CD4-positive, alpha-beta T cell treated with Interleukin-15 for 4 hours (primary cell): ENCODE measurements around the gene PAM.

Source experiments
- DNase-seq: peaks from one replicate; pipeline ENCODE4 v3.0.0-alpha.2; 2020; ENCODE audit warnings: low spot score

The PAM gene

GRCh38 chr5:102781359-102781758, 26.3 kb downstream of the PAM start:
- no peak for DNase-seq

- no peak for DNase-seq
Observed at GRCh38 chr5:102781786-102782185, 26.7 kb downstream of the PAM start.

GRCh38 chr5:102782217-102782872, 27.2 kb downstream of the PAM start:
- no peak for DNase-seq

GRCh38 chr5:102787134-102787533, 32.0 kb downstream of the PAM start:
- DNase-seq, result no peak

DNA sequence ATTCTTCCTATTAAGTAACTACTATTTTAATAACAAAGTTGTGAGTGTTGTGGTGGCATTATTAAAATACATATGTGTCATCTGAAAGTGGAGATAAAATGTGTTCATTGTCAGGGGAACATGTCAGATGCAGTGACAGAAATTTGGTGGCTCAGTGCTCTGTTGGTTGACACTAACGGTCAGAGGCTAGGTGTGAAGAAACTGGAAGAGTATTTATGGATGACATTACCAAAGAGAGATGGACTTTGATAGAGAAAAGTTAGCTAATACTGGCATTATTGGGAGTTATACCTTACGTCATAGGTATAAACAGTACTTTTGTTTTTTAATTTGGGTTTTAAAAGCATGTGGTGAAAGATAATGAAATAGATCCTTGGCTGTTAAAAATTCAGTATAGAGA, 33.7 kb downstream of the PAM start:
- DNase-seq, result no peak

GRCh38 chr5:102789469-102789868, 34.4 kb downstream of the PAM start:
- no peak for DNase-seq

DNA sequence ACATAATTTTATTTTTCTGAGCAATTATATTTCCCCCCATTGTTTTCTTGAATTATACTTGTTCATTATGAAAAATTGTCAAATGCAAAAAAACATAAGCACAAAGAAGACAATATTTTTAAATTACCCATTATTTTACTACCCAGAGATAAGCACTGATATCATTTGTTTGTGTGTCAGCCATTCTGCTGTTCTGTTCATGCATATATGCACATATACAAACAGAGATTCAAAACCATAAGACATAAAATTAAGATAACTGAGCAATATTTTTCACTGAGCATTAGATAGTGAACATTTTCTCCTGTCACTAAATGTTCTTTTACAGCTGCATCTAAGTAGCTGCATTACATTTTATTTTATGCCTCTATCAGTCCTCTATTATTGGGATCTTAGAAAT, 35.6 kb downstream of the PAM start:
- no peak for DNase-seq

GRCh38 chr5:102792705-102793104, 37.6 kb downstream of the PAM start:
- DNase-seq, result peak; percentile 17

DNA sequence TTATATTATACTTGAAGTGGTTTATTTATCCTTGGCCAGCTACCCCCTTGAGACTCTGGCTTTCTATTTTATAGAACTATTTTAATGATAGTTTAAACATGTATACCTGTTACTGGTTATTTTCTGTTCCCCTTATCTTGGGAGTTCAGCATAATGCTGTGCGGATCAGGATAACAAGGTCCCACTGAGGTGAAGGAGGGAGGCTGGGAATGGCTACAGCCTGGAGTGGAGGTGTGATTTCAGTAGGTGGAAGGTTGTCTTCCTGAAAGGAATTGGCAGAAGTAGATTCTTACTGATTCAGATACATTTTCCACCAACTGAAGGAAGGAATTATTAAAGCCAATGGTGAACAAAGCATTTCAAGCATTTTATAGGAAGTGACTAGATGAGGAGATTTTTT, 38.9 kb downstream of the PAM start:
- DNase-seq, result no peak

DNA sequence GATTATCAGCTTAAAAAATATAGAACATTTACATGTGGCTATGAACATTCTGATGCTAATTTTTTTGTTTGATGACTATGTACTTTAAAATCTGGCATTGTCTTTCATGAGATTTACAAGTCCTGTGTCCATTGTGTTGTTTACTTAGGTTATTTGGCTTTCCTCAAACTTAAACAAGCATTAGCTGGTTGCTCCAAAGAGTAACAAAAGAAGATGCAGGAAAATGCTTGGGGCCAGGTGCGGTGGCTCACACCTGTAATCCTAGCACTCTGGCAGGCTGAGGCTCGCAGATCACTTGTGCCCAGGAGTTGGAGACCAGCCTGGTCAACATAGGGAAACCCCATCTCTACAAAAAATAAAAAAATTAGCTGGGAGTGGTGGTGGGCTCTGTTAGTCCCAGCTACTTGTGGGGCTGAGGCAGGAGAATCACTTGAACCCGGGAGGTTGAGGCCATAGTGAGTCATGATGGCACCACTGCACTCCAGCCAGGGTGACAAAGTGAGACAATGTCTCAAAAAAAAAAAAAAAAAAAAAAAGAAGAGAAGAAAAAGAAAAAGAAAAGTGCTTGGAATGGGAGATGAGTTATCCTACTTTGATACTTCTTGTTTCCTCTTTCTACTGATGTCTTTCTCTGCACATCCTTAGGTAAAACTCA, 39.7 kb downstream of the PAM start:
- no peak for DNase-seq

GRCh38 chr5:102795526-102795925, 40.4 kb downstream of the PAM start:
- no peak for DNase-seq

DNA sequence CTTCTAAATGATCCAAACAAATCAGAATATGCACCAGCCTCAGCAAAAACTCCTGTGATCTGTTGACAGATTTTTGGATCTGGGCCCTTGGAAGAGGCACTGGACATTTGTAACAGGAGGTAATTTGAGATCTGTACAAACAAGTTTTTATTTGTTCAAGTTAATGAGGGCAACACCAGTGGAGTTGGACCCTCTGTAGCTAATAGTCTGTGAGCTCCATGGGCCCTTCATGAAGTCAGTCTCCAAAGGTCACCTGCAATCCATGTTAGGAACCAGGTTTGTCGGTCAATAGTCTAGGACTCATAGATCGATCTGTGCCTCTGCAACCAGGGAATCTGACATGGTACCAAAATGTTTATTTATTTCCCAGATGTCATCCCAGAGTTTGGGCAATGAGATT, 40.9 kb downstream of the PAM start:
- DNase-seq, result no peak

DNA sequence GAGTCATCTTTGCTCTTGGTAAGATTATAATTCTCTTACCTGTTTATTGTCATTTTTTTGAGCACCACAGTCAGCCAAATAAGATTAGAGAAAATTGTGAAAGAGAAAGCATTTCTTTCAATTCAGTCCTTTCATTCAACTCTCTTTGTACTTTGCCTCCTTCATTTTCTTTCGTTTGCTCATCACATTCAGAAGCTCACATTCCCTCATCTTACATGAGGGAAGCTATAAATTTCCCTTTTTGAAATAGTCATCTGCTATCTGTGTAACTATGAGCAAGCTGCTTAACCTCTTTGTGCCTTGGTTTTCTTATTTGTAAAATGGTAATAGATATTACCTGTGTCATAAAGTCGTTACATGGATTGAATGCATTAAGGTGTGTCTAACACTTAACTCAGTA, 41.4 kb downstream of the PAM start:
- no peak for DNase-seq

- no peak for DNase-seq
Observed at GRCh38 chr5:102797322-102797884, 42.3 kb downstream of the PAM start.

GRCh38 chr5:102798104-102798785, 43.1 kb downstream of the PAM start:
- DNase-seq, result no peak

DNA sequence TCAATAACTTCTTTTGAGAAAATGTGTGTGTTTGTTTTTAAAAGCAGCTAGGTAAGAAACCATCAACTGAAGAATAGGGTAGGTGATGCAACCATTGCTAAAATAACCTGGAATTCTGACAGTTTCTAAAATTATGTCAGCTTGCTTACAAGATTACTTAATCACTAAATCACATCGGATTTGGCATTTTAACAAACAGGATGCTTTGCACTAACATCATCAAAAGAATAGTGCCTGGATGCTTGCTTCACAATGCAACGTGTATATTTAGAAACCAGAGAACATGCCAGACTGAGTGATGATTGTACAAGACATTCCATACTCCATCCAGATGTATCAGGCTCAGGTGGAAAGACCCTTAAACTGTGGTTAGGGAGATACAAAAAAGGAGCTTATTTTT, 43.9 kb downstream of the PAM start:
- DNase-seq, result no peak

DNA sequence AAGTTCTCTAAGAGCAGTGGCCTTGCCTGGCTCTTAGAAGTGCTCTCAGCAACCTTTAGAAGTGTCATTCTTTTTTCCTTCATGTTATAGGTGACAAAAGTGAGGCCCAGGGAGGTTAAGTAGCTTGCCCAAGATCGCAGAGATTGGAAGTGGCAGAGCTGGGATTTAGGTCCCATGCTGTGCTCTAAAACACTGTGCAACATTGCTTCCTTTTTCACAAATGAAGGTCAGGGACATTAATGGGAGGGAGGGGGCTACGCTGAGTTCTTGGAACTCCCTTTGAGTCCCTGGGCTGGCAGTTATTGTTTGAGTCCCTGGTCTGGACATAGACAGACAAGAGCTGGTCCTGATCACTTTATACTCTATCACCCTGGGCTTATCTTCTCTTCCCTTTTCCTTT, 45.3 kb downstream of the PAM start:
- no peak for DNase-seq

GRCh38 chr5:102801371-102801770, 46.3 kb downstream of the PAM start:
- peak; percentile 38 for DNase-seq

DNA sequence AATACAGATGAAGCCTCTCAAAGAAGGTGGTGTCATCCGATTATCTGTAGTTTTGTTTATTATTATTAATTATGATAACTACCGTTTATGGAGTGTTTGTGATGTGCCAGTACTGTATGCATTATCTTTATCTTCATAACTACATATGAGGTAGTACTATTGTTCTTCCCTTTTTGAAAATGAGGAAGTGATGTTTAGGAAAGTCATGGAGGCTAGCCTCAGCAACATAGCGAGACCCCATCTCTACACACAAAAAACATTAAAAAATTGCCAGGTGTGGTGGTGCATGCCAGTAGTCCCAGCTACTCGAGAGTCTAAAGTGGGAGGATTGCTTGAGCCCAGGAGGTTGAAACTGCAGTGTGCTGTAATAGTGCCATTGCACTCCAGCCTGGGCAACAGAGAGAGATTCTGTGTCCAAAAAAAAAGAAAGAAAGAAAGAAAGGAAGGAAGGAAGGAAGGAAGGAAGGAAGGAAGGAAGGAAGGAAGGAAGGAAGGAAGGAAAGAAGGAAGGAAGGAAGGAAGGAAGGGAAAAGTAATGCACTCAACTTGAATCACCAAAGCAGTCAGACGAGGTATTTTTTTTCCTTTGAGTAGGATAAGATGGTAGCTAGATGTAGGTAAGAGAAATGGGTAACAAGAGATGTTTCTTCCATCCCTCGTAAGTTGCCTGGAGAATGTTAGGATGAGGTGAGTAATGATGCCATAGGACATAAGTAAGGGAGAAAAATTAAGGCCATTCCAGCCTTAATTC, 47.8 kb downstream of the PAM start:
- DNase-seq, result no peak

- no peak for DNase-seq
Observed at GRCh38 chr5:102807878-102808502, 52.9 kb downstream of the PAM start.

GRCh38 chr5:102809033-102809432, 53.9 kb downstream of the PAM start:
- DNase-seq, result no peak

DNA sequence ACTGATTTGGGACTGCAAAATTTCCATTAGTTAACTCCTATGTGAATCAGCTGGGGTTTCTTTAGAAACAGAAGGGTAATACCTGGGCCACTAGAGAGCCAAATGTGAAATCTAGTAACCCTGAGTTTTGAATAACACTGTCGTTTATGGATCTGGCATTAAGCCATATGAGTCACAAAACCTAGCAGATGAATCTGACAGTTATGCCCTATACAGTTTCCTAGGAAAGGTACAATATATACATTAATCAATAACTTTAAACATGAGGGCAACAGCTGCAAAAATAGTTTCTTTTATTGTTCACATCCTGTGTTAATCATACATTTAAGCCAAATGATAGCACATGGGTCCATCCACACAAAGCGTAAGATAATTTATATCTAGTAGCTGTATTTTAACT, 56.9 kb downstream of the PAM start:
- DNase-seq, result no peak
